K562 (cell line): ENCODE data around the gene ARHGAP42. TPM values are rescaled to one million over a fixed set of nuclear protein-coding genes. Genes with fewer than 3 reads are reported as not detected.

ENCODE experiments used
- DPF2 ChIP-seq: fragments of 450-650 bp; IDR thresholded peaks from 2 replicates; pipeline ENCODE4 v1.6.1; 2016
- EGR1 ChIP-seq: fragments of 450-650 bp; conservative IDR thresholded peaks from 2 replicates; pipeline ENCODE4 v1.6.1; 2017; ENCODE audit warnings: mild to moderate bottlenecking
- FOXK1 ChIP-seq: sonication (generic); formaldehyde crosslinking; IDR thresholded peaks from 2 replicates; pipeline ENCODE4 v1.8.0; 2022; ENCODE audit warnings: missing genetic modification reagents, mild to moderate bottlenecking, borderline replicate concordance
- FUS ChIP-seq: fragments of 200-400 bp; formaldehyde crosslinking; optimal IDR thresholded peaks from 2 replicates; pipeline ENCODE3; 2017; ENCODE audit warnings: low read depth, low read length
- HIVEP1 ChIP-seq: fragments of 250-450 bp; sonication (Bioruptor Pico); IDR thresholded peaks from 2 replicates; pipeline ENCODE4 v1.4.0; 2020; ENCODE audit warnings: mild to moderate bottlenecking
- MAFF ChIP-seq: IDR thresholded peaks from 2 replicates; pipeline ENCODE4 v1.6.1; 2012; ENCODE audit warnings: low read length, improper control_type of control experiment
- MAZ ChIP-seq, 2 experiments: fragments of 450-650 bp in 1 of 2; sonication (generic) in 1 of 2; formaldehyde crosslinking; IDR thresholded peaks in 1 of 2; conservative IDR thresholded peaks in 1 of 2; 2 replicates each; pipeline versions ENCODE4 v1.4.0 to v1.5.0; 2020; ENCODE audit warnings: mild to moderate bottlenecking in 1 of 2, missing genetic modification reagents in 1 of 2
- SUPT5H ChIP-seq: fragments of 450-650 bp; IDR thresholded peaks from 2 replicates; pipeline ENCODE4 v1.6.1; 2016
- TRIM28 ChIP-seq: fragments of 450-650 bp; IDR thresholded peaks from 2 replicates; pipeline ENCODE4 v1.6.1; 2017
- XRCC3 ChIP-seq: fragments of 450-650 bp; IDR thresholded peaks from 2 replicates; pipeline ENCODE4 v1.6.1; 2017; ENCODE audit warnings: mild to moderate bottlenecking, moderate library complexity
- ZNF124 ChIP-seq: sonication (generic); formaldehyde crosslinking; IDR thresholded peaks from 2 replicates; pipeline ENCODE4 v1.8.1; 2022; ENCODE audit warnings: missing genetic modification reagents
- ZNF224 ChIP-seq: sonication (generic); formaldehyde crosslinking; IDR thresholded peaks from 2 replicates; pipeline ENCODE4 v1.8.0; 2022; ENCODE audit warnings: mild to moderate bottlenecking, missing genetic modification reagents
- ZNF311 ChIP-seq: fragments of 250-450 bp; sonication (Bioruptor Pico); IDR thresholded peaks from 2 replicates; pipeline ENCODE4 v1.4.0; 2020; ENCODE audit warnings: mild to moderate bottlenecking, moderate library complexity
- ZNF830 ChIP-seq: fragments of 250-450 bp; sonication (Bioruptor Pico); IDR thresholded peaks from 2 replicates; pipeline ENCODE4 v1.5.0; 2021; ENCODE audit warnings: mild to moderate bottlenecking
- polyA plus RNA-seq, 8 experiments: library from polyadenylated mRNA; depleted of rRNA in 4 of 8; stranded (reverse) in 5 of 8; unstranded in 3 of 8; fragments of >200 nt; fragmentation: Nextera tagmentation in 2 of 8; fragmentation: Illumina TruSeq in 1 of 8; extraction: Ambion mirVana in 2 of 8; extraction: Trizol in 1 of 8; gene quantifications; 2 replicates each; pipeline versions ENCODE4 v1.2.1 to v1.2.3, GENCODE V29; 2011 to 2014; ENCODE audit warnings: inconsistent platforms in 1 of 8, missing spikeins in 1 of 8
- total RNA-seq, 7 experiments: library from RNA; depleted of rRNA in 6 of 7; stranded (reverse); fragments of >200 nt in 6 of 7; fragmentation: Illumina TruSeq in 2 of 7; extraction: Trizol in 2 of 7; gene quantifications; 2 replicates each; pipeline versions ENCODE4 v1.2.1 to v1.2.3, GENCODE V29; 2011 to 2021; ENCODE audit warnings: low replicate concordance in 1 of 7
- TF ChIP-seq, protein P1 (sequence below), 2 experiments: fragments of 150-350 bp in 1 of 2; IDR thresholded peaks; 2 replicates each; pipeline ENCODE4 v1.6.1; 2012 to 2016; ENCODE audit warnings: low read depth in 2 of 2, low read length in 2 of 2, mild to moderate bottlenecking in 1 of 2, moderate library complexity in 1 of 2
- TF ChIP-seq, protein P2 (sequence below), 3 experiments: fragments of 200-800 bp in 1 of 3; fragments of 250-450 bp in 1 of 3; fragments of 450-650 bp in 1 of 3; sonication (Bioruptor Pico) in 1 of 3; sonication (Bioruptor generic) in 1 of 3; formaldehyde crosslinking in 1 of 3; IDR thresholded peaks; 2 replicates each; pipeline versions ENCODE4 v1.6.1 to v1.8.0; 2016 to 2022; ENCODE audit warnings: mild to moderate bottlenecking in 2 of 3, missing genetic modification characterization in 2 of 3, missing compliant biosample characterization in 1 of 3, moderate library complexity in 1 of 3
- TF ChIP-seq, protein P3 (sequence below), 2 experiments: fragments of 250-450 bp in 1 of 2; fragments of 450-650 bp in 1 of 2; sonication (Bioruptor Pico) in 1 of 2; IDR thresholded peaks; 2 replicates each; pipeline versions ENCODE4 v1.6.1 to v1.8.0; 2016 to 2021; ENCODE audit warnings: mild to moderate bottlenecking in 2 of 2, moderate library complexity in 2 of 2, missing compliant biosample characterization in 1 of 2, missing genetic modification characterization in 1 of 2
- TF ChIP-seq, protein P4 (sequence below): fragments of 450-650 bp; IDR thresholded peaks from 2 replicates; pipeline ENCODE4 v1.6.1; 2014; ENCODE audit warnings: low read depth, mild to moderate bottlenecking, moderate library complexity, borderline replicate concordance
- TF ChIP-seq, protein P5 (sequence below): sonication (generic); formaldehyde crosslinking; IDR thresholded peaks from 2 replicates; pipeline ENCODE4 v1.8.0; 2022; ENCODE audit warnings: mild to moderate bottlenecking, missing genetic modification reagents

ARHGAP42 gene
- total and polyA plus RNA-seq, 9 of the 15 experiments (the other 6 are each of a cell fraction or from before 2014, with no cell fraction given), result 0.95 to 6.1 (median 2.4) TPM

DNA sequence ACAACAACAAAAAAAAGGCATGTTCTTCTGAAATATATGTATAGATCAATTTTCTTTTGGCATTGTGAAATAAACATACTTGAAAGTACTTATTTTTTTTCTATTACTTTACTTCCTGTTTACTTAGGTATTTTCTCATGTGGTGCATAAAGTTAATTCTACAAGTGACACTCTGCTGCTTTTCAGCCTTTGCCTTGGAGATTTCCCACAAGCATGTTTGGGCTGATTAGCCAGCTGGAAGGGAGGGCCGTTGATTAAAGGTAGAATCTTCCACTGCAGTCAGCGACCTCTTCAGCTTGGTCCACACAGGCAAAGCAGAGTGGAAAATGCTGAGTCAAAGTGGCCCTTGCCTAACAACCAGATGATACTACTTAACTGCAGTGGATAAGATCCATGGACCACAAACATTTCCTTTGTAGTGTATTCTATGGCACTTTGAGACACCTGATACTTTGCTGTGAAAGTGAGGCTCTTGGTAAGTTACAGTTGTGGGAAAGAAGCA lies 176.0 kb downstream of the ARHGAP42 start (continued):
- TF ChIP-seq, protein P1, sequence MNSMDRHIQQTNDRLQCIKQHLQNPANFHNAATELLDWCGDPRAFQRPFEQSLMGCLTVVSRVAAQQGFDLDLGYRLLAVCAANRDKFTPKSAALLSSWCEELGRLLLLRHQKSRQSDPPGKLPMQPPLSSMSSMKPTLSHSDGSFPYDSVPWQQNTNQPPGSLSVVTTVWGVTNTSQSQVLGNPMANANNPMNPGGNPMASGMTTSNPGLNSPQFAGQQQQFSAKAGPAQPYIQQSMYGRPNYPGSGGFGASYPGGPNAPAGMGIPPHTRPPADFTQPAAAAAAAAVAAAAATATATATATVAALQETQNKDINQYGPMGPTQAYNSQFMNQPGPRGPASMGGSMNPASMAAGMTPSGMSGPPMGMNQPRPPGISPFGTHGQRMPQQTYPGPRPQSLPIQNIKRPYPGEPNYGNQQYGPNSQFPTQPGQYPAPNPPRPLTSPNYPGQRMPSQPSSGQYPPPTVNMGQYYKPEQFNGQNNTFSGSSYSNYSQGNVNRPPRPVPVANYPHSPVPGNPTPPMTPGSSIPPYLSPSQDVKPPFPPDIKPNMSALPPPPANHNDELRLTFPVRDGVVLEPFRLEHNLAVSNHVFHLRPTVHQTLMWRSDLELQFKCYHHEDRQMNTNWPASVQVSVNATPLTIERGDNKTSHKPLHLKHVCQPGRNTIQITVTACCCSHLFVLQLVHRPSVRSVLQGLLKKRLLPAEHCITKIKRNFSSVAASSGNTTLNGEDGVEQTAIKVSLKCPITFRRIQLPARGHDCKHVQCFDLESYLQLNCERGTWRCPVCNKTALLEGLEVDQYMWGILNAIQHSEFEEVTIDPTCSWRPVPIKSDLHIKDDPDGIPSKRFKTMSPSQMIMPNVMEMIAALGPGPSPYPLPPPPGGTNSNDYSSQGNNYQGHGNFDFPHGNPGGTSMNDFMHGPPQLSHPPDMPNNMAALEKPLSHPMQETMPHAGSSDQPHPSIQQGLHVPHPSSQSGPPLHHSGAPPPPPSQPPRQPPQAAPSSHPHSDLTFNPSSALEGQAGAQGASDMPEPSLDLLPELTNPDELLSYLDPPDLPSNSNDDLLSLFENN (IDR thresholded peaks at IDR 0.05; ENCODE audit: low read depth in 2 of 2, low read length in 2 of 2), result 0 out of 4 replicates have a peak, but pooled peaks of 1 of the 2 experiments have one; percentile 55
- TF ChIP-seq ZNF124 (CRISPR knock-in tag) (no peak), TRIM28 (no peak), SUPT5H (no peak), EGR1 (no peak), DPF2 (peak; percentile 90), MAFF (peak; percentile 90), ZNF830 (CRISPR knock-in tag) (no peak), FOXK1 (CRISPR knock-in tag) (no peak), HIVEP1 (CRISPR knock-in tag) (no peak), FUS (no peak), ZNF224 (CRISPR knock-in tag) (no peak), MAZ (CRISPR knock-in tag; conservative IDR thresholded peaks at IDR 0.05 in 1 of 2, IDR thresholded peaks at IDR 0.05 in 1 of 2) (peak; percentile 48 to 50; a peak in 1 of 4 replicates), ZNF311 (CRISPR knock-in tag) (no peak), XRCC3 (no peak)
- TF ChIP-seq, protein P2, sequence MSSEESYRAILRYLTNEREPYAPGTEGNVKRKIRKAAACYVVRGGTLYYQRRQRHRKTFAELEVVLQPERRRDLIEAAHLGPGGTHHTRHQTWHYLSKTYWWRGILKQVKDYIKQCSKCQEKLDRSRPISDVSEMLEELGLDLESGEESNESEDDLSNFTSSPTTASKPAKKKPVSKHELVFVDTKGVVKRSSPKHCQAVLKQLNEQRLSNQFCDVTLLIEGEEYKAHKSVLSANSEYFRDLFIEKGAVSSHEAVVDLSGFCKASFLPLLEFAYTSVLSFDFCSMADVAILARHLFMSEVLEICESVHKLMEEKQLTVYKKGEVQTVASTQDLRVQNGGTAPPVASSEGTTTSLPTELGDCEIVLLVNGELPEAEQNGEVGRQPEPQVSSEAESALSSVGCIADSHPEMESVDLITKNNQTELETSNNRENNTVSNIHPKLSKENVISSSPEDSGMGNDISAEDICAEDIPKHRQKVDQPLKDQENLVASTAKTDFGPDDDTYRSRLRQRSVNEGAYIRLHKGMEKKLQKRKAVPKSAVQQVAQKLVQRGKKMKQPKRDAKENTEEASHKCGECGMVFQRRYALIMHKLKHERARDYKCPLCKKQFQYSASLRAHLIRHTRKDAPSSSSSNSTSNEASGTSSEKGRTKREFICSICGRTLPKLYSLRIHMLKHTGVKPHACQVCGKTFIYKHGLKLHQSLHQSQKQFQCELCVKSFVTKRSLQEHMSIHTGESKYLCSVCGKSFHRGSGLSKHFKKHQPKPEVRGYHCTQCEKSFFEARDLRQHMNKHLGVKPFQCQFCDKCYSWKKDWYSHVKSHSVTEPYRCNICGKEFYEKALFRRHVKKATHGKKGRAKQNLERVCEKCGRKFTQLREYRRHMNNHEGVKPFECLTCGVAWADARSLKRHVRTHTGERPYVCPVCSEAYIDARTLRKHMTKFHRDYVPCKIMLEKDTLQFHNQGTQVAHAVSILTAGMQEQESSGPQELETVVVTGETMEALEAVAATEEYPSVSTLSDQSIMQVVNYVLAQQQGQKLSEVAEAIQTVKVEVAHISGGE (CRISPR knock-in tag; IDR thresholded peaks at IDR 0.05), result peak in 1 of 3 experiments; percentile 19; a peak in 1 of 6 replicates
- TF ChIP-seq, protein P3, sequence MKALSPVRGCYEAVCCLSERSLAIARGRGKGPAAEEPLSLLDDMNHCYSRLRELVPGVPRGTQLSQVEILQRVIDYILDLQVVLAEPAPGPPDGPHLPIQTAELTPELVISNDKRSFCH (CRISPR knock-in tag; IDR thresholded peaks at IDR 0.05), result no peak
- TF ChIP-seq, protein P3 (tag; IDR thresholded peaks at IDR 0.05), result no peak
- TF ChIP-seq, protein P4, sequence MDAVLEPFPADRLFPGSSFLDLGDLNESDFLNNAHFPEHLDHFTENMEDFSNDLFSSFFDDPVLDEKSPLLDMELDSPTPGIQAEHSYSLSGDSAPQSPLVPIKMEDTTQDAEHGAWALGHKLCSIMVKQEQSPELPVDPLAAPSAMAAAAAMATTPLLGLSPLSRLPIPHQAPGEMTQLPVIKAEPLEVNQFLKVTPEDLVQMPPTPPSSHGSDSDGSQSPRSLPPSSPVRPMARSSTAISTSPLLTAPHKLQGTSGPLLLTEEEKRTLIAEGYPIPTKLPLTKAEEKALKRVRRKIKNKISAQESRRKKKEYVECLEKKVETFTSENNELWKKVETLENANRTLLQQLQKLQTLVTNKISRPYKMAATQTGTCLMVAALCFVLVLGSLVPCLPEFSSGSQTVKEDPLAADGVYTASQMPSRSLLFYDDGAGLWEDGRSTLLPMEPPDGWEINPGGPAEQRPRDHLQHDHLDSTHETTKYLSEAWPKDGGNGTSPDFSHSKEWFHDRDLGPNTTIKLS, result no peak
- TF ChIP-seq, protein P5, sequence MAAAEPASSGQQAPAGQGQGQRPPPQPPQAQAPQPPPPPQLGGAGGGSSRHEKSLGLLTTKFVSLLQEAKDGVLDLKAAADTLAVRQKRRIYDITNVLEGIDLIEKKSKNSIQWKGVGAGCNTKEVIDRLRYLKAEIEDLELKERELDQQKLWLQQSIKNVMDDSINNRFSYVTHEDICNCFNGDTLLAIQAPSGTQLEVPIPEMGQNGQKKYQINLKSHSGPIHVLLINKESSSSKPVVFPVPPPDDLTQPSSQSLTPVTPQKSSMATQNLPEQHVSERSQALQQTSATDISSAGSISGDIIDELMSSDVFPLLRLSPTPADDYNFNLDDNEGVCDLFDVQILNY (CRISPR knock-in tag), result no peak
